IPS DF 19.7 (cell line): ENCODE measurements around the gene OR52A5.
A peak's percentile ranks its signal among the peaks of the same experiment; 100 is the strongest.
"Not testable (repeated sequence)": the region's sequence is repeated elsewhere in the genome, so short reads cannot be mapped to it uniquely, and the experiment has no call there.

ENCODE experiments used
- DNase-seq: peaks from one replicate; pipeline ENCODE4 v3.0.0-alpha.2; 2013; ENCODE audit warnings: low read depth, low spot score

Gene OR52A5

DNA sequence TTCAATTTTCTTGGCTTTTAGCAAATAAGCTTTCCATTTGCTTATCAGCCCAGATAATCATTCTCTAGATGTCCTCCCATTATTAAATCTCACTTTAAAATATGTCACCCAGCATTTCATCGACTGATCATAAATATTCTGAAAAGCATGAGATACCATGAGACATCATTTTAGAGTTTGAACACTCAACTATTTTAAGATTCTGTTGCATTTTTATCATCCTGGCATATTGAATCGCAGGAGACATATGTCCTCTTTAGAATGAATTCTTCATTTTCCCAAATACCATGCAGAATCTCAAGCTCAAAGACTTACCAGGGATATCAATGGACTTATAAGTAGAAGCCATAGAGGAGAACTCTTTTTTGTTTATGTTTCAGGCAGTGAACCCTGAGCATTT is at the start of gene OR52A5:
TSS of gene OR52A5 (minus strand) at position 361 of the 400 bp plus-strand sequence. CDS start 5,714 bp downstream, outside the sequence.
- no peak for DNase-seq

DNA sequence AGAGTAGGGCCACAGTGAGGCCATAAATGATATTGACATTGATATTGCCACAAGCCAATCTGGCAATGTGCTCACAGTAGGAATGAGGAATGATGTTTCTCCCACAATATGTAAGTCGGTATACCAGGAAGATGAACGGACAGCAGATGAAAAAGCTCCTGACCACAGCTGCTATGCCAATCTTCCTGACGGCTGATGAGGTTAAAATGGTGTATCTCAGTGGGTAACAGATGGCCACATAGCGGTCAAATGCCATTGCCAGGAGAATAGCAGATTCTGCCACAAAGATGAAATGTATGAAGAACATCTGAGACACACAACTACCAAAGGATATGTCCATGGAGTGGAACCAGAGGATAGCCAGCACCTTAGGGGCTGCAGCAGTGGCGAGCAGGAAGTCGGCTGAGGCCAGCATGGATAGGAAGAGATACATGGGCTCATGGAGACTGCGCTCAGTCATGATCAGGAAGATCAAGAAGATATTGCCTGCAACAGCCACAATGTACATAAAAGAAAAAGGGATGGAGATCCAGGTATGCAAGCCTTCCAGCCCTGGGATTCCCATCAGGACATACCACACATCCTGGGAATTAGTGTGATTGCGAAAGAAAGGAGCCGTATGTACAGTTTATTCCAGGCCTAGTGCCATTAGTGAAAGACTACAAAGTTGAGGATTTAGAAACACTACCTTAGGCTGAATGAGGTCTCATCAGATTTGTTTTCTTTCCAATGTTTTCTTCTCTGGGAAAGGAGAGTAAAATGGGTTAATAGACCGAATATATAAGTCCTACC is 40.1 kb upstream of the OR52A5 start:
- no peak for DNase-seq

DNA sequence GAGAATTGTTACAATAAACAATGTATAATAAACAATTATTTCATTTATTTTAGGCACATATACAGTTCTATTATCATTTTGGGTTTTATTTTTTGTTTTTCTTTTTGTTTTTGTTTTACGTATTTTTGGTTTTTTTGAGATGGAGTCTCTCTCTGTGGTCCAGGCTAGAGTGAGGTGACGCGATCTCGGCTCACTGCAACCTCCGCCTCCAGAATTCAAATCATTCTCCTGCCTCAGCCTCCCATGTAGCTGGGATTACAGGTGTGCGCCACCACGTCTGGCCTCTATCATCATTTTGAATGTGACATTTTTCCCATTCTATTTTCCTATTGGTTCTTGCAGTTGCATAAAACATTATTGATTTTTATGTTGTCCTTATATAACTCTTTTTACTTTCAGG is 36.8 kb upstream of the OR52A5 start:
- DNase-seq = no peak

DNA sequence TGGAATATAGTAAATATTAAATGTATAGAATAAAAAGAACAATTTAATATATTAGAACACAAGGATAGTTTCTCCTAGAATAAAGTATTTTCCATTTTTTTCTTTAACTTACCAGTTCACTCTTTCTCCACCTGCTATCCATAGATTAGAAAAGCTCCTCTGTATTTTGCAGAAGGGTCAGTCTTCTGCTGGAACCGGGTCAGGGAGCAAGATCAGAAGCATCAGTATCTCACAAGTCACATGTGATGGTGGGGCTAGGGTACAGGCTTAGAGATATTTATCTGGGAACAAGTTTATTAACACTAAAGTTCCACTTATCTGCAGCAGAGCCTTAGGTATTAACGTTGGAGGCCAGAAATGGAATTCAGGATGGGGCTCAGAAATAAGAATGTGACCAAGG is 33.7 kb upstream of the OR52A5 start:
- DNase-seq = no peak

DNA sequence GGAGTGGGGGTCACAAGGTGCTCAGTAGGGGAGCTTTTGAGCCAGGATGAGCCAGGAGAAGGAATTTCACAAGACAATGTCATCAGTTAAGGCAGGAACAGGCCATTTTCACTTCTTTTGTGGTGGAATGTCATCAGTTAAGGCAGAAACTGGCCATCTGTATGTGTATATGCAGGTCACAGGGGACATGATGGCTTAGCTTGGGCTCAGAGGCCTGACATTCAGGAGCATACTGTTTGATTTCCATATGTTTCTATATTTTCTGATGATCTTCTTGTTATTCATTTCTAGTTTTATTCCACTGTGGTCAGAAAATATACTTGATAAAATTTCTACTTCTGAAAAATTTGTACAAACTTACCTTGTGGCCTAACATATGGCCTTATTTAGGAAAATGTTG is 27.7 kb upstream of the OR52A5 start:
- not testable (repeated sequence) for DNase-seq

DNA sequence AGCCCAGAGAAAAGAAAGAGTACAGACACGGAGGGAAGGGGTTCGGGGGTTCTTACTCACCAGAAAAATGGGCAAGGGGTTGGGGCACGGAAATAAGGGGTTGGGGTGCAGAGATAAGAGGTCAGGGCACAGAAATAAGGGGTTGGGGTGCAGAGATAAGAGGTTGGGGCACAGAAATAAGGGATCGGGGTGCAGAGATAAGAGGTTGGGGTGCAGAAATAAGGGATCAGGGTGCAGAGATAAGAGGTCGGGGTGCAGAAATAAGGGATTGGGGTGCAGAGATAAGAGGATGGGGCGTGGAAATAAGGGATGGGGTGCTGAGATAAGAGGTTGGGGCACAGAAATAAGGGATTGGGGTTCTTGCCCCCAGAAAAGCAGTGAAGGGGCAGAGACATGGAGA is 26.7 kb upstream of the OR52A5 start:
- DNase-seq = not testable (repeated sequence)

DNA sequence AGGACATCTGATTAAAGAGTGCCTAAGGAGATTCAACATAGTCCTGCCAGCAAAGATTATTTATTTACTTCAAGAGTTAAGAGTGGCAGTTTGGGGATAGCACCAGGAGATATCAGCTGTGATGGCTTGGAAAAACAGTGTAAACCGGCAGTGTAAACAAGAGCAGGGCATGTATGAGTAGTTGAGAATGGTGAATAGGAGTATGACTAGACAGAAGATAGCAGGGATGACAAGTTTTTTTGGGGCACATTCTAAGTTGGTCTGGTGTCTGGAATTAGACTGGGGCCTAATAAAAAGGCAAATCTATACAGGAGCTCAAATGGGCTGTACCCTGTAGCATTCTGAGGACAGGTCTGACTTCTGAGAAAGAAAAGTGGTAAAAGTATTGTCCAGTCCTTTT is 22.9 kb upstream of the OR52A5 start:
- not testable (repeated sequence) for DNase-seq

DNA sequence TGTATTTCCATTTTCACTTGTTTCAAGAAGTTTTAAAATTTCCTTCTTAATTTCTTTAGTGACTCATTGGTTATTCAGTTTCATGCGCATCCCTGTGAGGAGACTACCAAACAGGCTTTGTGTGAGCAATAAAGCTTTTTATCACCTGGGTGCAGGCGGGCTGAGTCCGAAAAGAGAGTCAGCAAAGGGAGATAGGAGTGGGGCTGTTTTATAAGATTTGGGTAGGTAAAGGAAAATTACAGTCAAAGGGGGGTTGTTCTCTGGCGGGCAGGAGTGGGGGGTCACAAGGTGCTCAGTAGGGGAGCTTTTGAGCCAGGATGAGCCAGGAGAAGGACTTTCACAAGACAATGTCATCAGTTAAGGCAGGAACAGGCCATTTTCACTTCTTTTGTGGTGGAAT is 22.1 kb upstream of the OR52A5 start:
- DNase-seq = not testable (repeated sequence)

DNA sequence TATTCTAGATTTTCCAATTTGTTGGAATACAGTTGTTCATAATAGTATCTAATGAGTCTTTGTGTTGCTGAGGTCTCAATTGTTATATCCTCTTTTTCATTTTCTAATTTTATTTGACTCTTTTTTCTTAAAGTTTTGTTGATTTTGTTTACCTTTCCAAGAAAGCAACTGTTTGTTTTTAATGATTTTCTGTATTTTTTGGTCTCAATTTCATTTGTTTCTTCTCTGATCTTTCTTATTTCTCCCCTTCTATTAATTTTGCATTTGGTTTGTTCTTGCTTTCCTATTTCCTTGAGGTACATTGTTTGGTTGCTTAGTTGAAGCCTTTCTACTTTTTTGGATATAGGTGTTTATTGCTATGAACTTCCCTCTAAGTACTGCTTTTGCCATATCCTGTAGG is 21.6 kb upstream of the OR52A5 start:
- DNase-seq = no peak

DNA sequence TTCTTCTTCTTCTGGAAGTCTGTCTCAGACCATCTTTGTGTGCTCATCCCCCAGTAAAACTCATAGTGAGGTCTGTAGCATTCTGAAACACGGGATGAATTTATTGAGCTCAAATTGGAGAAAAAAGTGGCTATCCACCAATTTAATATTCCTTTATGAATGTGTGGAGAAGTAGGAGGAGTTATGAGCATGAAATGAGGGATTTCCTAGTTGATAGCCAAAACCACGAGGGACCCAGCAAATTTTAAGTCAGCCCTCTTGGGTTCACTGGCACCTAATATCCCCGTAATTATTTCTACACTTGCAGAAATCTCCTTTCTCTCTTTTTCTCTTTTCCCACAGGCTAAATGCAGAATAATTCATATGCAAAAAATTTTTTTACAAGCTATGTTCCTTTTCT is 16.5 kb upstream of the OR52A5 start, which contains the start of gene OR52A1:
TSS of gene OR52A1 (minus strand) at position 101 of the 400 bp plus-strand sequence. CDS start 2,388 bp downstream, outside the sequence.
- DNase-seq = no peak

DNA sequence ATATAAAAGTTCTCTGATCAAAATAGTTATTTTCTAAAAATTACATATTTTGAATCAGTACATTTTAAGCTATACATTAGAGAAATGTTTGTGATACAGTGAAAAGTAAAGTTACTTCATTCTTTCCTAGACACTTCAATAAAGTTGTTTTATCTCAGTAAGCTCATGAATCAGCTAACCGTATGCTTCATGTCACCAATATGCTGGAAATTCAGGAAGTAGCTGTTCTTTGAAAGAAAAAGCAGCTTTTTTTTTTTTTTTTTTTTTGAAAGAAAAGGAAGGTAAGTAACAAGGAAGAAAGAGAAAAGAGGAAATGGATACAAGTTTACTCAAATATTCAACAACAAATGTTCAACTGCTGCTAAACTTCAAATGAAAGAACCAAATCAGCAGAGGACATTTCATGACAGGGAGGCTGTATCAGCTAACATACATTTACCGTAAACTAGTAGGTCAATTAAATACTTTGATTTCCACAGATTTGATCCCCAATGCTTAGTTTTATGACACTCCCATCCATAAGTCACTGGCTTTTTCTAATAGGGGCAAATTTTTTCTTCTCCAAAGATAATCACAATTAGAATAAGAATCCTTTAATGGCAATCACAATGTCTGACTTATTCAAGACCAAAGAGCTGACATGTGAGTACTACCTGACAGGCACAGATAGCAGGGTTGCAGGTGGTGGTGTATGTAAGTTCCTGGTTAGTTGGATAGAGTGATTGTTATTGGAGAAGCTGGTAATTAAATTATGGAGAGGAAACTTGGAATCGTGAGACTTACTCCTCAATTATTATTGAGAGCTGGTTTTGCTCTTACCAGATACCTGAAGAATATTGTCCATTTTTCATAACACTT is 15.6 kb upstream of the OR52A5 start:
- DNase-seq = no peak

DNA sequence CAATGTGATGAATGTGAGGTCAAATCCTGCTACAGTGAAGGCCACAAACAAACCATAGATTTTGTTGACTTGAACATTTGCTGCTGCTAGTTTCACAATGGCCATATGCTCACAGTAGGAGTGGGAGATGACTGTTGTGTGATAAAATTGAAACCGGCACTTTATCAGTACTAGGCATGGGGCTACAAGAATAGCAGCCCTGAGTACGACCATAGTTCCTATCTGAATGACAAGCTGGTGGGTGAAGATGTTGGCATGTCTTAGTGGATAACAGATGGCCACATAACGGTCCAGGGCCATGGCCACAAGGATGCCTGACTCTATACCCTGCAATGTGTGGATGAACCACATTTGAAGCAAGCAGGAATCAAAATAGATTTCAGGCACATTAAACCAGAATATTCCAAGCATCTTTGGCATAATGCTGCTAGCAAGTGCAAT is 13.6 kb upstream of the OR52A5 start:
- no peak for DNase-seq

DNA sequence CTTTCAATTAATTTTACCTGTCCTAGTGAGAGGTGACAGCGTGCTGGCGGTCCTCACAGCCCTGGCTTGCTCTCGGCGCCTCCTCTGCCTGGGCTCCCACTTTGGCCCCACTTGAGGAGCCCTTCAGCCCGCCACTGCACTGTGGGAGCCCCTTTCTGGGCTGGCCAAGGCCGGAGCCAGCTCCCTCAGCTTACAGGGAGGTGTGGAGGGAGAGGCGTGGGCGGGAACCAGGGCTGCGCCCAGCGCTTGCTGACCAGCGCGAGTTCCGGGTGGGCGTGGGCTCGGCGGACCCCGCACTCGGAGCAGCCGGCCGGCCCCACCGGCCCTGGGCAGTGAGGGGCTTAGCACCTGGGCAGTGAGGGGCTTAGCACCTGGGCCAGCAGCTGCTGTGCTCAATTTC is 6.0 kb upstream of the OR52A5 start:
- not testable (repeated sequence) for DNase-seq

DNA sequence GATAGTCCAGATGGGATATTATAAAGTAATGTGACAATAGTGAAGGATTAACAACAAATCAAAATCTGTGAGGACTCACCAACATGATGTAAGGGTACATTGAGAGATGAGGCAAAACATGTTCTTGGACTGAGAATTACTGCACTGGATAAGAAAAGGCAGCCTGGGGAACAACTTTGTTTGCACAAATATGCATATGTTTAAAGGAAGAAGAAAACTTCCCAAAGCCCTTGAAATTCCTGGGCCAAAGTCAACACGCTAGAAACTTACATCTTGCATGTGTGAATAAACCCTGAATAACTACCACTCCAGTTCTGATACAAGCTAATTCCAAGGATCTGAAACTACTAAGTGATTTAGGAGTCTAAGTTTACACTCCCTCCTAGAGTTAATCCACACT is 1.1 kb downstream of the OR52A5 start:
- DNase-seq = no peak

DNA sequence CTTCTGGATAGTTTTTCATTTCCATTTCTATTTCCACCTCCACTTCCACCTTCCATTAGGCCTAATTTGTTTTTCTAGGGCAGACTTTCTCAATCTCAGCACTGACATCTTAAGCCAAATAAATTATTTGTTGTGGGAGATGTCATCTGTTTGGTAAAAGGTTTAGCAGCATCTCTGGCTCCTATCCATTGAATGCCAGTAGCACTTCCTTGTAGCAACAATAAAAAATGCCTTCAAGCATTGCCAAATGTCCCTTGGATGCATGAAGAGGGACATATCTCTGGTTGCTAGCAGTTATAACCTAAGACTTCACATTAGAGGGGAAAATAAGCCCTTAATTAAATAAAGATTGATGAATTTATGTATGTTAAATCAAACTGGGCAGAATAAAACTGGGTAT is 1.9 kb downstream of the OR52A5 start:
- DNase-seq = no peak

DNA sequence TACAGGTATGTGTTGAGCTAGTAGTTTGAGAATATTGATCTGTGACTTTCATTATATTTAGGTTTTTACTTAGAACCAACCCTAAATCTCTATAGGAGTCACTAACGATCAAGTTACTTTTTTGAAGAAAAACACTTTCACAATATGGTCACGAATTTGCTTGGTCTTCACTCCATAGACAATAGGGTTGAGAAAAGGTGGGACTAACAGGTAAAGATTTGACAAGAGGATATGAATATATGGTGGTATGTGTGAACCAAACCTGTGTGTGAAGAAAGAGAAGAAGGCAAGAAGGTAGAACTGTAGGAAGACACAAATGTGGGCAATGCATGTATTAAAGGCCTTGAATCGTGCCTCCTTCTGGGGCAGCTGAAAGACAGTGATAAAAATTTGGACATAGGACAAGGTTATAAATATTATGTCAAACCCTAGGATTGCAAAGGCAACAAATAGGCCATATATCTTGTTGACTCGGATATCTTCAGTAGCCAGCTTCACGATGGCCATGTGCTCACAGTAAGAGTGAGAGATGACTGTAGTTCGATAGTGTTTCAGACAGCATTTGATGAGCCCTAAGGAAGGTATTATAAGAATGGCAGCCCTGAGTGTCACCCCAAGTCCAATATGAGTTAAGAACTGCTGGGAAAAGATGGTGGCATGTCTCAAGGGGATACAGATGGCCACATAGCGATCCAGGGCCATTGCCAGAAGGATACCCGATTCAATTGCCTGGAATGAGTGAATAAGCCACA is 6.4 kb downstream of the OR52A5 start:
- no peak for DNase-seq

DNA sequence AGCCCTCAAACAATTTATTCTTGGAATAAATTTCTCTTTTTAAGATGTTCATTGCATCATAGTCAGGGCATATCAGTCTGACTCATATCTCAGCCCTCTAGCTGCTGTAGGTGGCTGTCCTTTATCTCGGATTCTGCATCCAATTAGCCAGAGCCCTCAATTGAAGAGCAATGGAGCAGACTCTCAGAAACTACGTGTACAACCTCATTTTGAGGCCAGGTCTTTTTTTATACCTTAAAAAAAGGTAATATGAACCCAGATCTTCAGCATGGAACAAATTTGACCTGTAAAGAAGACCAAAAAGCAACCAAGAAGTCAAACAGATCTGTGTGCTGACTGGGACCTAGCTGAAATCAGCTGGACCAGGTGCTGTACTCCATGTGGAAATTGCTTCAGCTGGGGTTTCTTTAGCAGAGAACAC is 8.7 kb downstream of the OR52A5 start:
- no peak for DNase-seq

DNA sequence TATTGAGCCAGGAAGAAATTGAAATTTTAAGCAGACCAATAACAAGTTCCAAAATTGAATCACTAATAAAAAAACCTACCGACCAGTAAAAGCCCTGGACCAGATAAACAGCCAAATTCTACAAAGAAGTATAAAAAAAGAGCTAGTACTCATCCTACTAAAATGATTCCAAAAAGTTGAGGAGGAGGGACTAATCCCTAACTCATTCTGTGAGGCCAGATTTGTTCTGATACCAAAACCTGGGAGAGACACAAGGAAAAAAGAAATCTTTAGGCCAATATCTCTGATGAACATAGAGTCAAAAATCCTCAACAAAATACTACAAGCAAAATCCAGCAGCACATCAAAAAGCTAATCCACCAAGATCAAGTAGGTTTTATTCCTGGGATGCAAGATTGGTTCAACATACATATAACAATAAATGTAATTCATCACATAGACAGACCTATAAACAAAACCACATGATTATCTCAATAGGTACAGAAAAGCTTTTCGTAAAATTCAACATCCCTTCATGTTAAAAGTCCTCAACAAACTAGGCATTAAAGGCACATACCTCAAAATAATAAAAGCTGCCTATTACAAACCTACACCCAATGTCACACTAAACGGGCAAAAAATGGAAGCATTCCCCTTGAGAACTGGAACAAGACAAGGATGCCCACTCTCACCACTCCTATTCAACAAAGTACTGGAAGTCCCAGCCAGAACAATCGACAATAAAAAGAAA is 13.1 kb downstream of the OR52A5 start:
- no peak for DNase-seq

DNA sequence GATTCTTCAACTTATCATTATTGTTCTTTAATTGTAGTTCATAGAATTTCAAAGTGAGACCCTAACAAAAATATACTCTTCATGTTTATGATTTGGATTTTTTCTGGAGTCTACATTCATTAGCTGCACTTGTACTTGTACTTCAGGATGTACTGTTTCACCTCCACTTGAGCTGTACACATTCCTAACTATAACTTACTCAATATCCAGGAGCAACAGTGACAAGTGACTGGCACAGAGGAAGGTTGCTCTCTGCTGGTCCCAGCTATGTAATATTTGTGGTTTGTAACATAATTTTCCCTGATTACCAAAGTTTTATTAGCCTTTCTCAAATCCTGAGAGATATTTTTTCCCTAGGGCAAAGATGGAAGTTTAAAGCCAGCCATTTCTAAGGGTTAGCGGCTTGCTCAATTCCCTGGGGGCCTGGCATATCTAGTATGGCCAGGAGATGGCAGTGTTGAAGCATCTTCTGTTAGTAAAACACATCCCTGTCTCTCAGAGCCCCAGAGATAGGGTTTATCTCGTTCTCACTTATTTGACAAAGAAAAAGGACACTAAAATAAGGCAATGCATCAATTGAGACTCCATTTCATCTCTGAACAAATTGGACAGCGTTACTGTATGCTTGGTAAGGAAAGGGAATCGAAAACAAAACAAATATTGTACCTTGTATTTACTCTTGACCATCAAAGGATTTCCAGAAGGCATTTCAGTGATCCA is 14.2 kb downstream of the OR52A5 start:
- peak; percentile 35 for DNase-seq

DNA sequence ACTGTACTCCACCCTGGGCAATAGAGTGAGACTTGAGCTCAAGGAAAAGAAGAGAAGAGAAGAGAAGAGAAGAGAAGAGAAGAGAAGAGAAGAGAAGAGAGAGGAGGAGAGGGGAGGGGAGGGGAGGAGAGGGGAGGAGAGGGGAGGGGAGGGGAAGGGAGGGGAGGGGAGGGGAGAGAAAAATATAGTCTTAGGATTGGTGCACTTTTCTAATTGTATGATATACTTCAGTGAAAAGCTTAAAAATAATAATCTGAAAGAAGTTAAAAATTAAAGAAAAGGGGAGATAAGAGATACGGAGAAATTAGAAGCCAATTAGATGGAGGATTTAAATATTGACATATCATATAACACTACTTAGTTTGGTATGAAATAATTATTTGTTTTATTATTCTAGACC is 19.3 kb downstream of the OR52A5 start:
- no peak for DNase-seq

DNA sequence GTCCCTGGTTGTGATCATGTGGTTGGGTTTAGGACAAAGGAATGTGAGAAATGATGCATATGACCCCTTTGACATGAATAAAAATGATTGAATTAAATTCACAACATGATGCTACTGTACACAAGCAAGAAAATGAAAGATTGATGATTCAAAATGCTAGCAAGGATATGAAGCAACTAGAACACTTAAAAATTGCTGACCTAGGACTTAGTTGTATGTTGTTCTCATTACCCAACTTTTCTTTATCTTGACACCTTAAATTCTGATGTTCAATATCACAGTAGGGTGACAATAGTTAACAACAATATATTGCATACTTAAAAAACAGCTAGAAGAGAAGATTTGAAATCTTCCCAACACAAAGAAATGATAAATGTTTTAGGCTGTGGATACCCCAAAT is 20.6 kb downstream of the OR52A5 start:
- DNase-seq = no peak
